ENCODE results near the gene PLP2.
A peak's percentile ranks its signal among the peaks of the same experiment; 100 is the strongest.

The PLP2 gene

GRCh38 chrX:49187526-49187925, 15.8 kb downstream of the PLP2 start:
- H3K27me3 ChIP-seq (ENCODE audit: insufficient read depth, low read depth, severe bottlenecking): peaks cover 18% of the 10 kb centered on the region
- TF ChIP-seq CTCF (IDR thresholded peaks at IDR 0.05; ENCODE audit: low read depth, low read length): no peak
- no peaks in the 10 kb centered on the region for H3K9me3 ChIP-seq (ENCODE audit: severe bottlenecking)
- no peak overlapping the region for H3K4me3 ChIP-seq (ENCODE audit: low read depth, low read length)
- H3K27ac ChIP-seq: peak overlapping the region; percentile 78
- no peak for DNase-seq
- H3K36me3 ChIP-seq: peaks cover 26% of the 10 kb centered on the region

- Histone ChIP-seq H3K27me3 (ENCODE audit: insufficient read depth, low read depth, severe bottlenecking) (peaks cover 18% of the 10 kb centered on the region), H3K4me3 (ENCODE audit: low read depth, low read length) (no peak overlapping the region), H3K36me3 (peaks cover 35% of the 10 kb centered on the region), H3K9me3 (ENCODE audit: severe bottlenecking) (no peaks in the 10 kb centered on the region), H3K27ac (peak overlapping the region; percentile 36)
- DNase-seq: no peak
- TF ChIP-seq CTCF (IDR thresholded peaks at IDR 0.05; ENCODE audit: low read depth, low read length): no peak
These were observed 16.9 kb downstream of the PLP2 start for GRCh38 chrX:49188468-49189076.

- TF ChIP-seq CTCF (IDR thresholded peaks at IDR 0.05; ENCODE audit: low read depth, low read length): no peak
- no peak overlapping the region for H3K4me3 ChIP-seq (ENCODE audit: low read depth, low read length)
- H3K27ac ChIP-seq: no peak overlapping the region
- no peak for DNase-seq
- H3K9me3 ChIP-seq (ENCODE audit: severe bottlenecking): no peaks in the 10 kb centered on the region
- peaks cover 43% of the 10 kb centered on the region for H3K36me3 ChIP-seq
- peaks cover 14% of the 10 kb centered on the region for H3K27me3 ChIP-seq (ENCODE audit: insufficient read depth, low read depth, severe bottlenecking)
These were observed 17.9 kb downstream of the PLP2 start for GRCh38 chrX:49189606-49190005.

GRCh38 chrX:49190821-49191573, 19.3 kb downstream of the PLP2 start:
- Histone ChIP-seq H3K36me3 (peaks cover 53% of the 10 kb centered on the region), H3K27me3 (ENCODE audit: insufficient read depth, low read depth, severe bottlenecking) (peaks cover 14% of the 10 kb centered on the region), H3K9me3 (ENCODE audit: severe bottlenecking) (no peaks in the 10 kb centered on the region), H3K27ac (no peak overlapping the region), H3K4me3 (ENCODE audit: low read depth, low read length) (no peak overlapping the region)
- no peak for TF ChIP-seq CTCF (IDR thresholded peaks at IDR 0.05; ENCODE audit: low read depth, low read length)
- no peak for DNase-seq

GRCh38 chrX:49191574-49192011, 19.9 kb downstream of the PLP2 start:
- Histone ChIP-seq H3K36me3 (peaks cover 59% of the 10 kb centered on the region), H3K4me3 (ENCODE audit: low read depth, low read length) (no peak overlapping the region), H3K27me3 (ENCODE audit: insufficient read depth, low read depth, severe bottlenecking) (peaks cover 10% of the 10 kb centered on the region), H3K27ac (no peak overlapping the region), H3K9me3 (ENCODE audit: severe bottlenecking) (no peaks in the 10 kb centered on the region)
- no peak for TF ChIP-seq CTCF (IDR thresholded peaks at IDR 0.05; ENCODE audit: low read depth, low read length)
- no peak for DNase-seq
